ENCODE data around the gene WDR89. TPM values are rescaled to one million over a fixed set of nuclear protein-coding genes. Genes with fewer than 3 reads are reported as not detected.

The WDR89 gene
- total RNA-seq, 1 donor from 2014 or later, result 9.2 TPM

GRCh38 chr14:63611078-63611477, 30.6 kb downstream of the WDR89 start:
- no peaks in the 10 kb centered on the region for H3K9me3 Mint-ChIP-seq (ENCODE audit: unreplicated experiment)
- no peak for DNase-seq (ENCODE audit: extremely low spot score, unreplicated experiment)
- H3K27me3 Mint-ChIP-seq (ENCODE audit: unreplicated experiment), result no peaks in the 10 kb centered on the region
- no peak overlapping the region for H3K4me3 Mint-ChIP-seq (ENCODE audit: unreplicated experiment)
- no peak for TF ChIP-seq CTCF (IDR thresholded peaks at IDR 0.05)
- H3K36me3 Mint-ChIP-seq (ENCODE audit: unreplicated experiment), result no peaks in the 10 kb centered on the region
- H3K4me1 Mint-ChIP-seq (ENCODE audit: unreplicated experiment), result peaks cover 16% of the 10 kb centered on the region
- H3K27ac Mint-ChIP-seq (ENCODE audit: unreplicated experiment), result no peak overlapping the region

GRCh38 chr14:63605041-63605532, 36.6 kb downstream of the WDR89 start:
- TF ChIP-seq CTCF (IDR thresholded peaks at IDR 0.05), result no peak
- Mint-ChIP-seq H3K4me3 (ENCODE audit: unreplicated experiment) (no peak overlapping the region), H3K27ac (ENCODE audit: unreplicated experiment) (no peak overlapping the region), H3K4me1 (ENCODE audit: unreplicated experiment) (no peaks in the 10 kb centered on the region), H3K9me3 (ENCODE audit: unreplicated experiment) (no peaks in the 10 kb centered on the region), H3K27me3 (ENCODE audit: unreplicated experiment) (no peaks in the 10 kb centered on the region), H3K36me3 (ENCODE audit: unreplicated experiment) (peaks cover 6% of the 10 kb centered on the region)
- no peak for DNase-seq (ENCODE audit: extremely low spot score, unreplicated experiment)

GRCh38 chr14:63604626-63605025, 37.0 kb downstream of the WDR89 start:
- no peaks in the 10 kb centered on the region for H3K9me3 Mint-ChIP-seq (ENCODE audit: unreplicated experiment)
- no peaks in the 10 kb centered on the region for H3K27me3 Mint-ChIP-seq (ENCODE audit: unreplicated experiment)
- H3K36me3 Mint-ChIP-seq (ENCODE audit: unreplicated experiment), result peaks cover 6% of the 10 kb centered on the region
- H3K4me1 Mint-ChIP-seq (ENCODE audit: unreplicated experiment), result no peaks in the 10 kb centered on the region
- H3K27ac Mint-ChIP-seq (ENCODE audit: unreplicated experiment), result no peak overlapping the region
- TF ChIP-seq CTCF (IDR thresholded peaks at IDR 0.05), result no peak
- no peak overlapping the region for H3K4me3 Mint-ChIP-seq (ENCODE audit: unreplicated experiment)
- no peak for DNase-seq (ENCODE audit: extremely low spot score, unreplicated experiment)

- Mint-ChIP-seq H3K4me3 (ENCODE audit: unreplicated experiment) (no peak overlapping the region), H3K4me1 (ENCODE audit: unreplicated experiment) (no peaks in the 10 kb centered on the region), H3K36me3 (ENCODE audit: unreplicated experiment) (peaks cover 11% of the 10 kb centered on the region), H3K27me3 (ENCODE audit: unreplicated experiment) (no peaks in the 10 kb centered on the region), H3K27ac (ENCODE audit: unreplicated experiment) (no peak overlapping the region), H3K9me3 (ENCODE audit: unreplicated experiment) (no peaks in the 10 kb centered on the region)
- DNase-seq (ENCODE audit: extremely low spot score, unreplicated experiment), result no peak
- TF ChIP-seq CTCF (IDR thresholded peaks at IDR 0.05), result no peak
These were observed 37.9 kb downstream of the WDR89 start for GRCh38 chr14:63603749-63604277.

- DNase-seq (ENCODE audit: extremely low spot score, unreplicated experiment), result no peak
- Mint-ChIP-seq H3K36me3 (ENCODE audit: unreplicated experiment) (peaks cover 32% of the 10 kb centered on the region), H3K9me3 (ENCODE audit: unreplicated experiment) (peaks cover 6% of the 10 kb centered on the region), H3K4me3 (ENCODE audit: unreplicated experiment) (no peak overlapping the region), H3K27ac (ENCODE audit: unreplicated experiment) (no peak overlapping the region), H3K27me3 (ENCODE audit: unreplicated experiment) (no peaks in the 10 kb centered on the region), H3K4me1 (ENCODE audit: unreplicated experiment) (no peaks in the 10 kb centered on the region)
- TF ChIP-seq CTCF (IDR thresholded peaks at IDR 0.05), result no peak
These were observed 42.9 kb downstream of the WDR89 start for GRCh38 chr14:63598807-63599206.
